DOHH2 (cell line): Measurements from ENCODE around the gene HHLA2.

Source experiments
- H3F3A ChIP-seq: fragments of 200-600 bp; sonication (generic), shearing (Covaris generic); 2 replicates; pipeline ENCODE4 v1.6.0; 2016; ENCODE audit warnings: antibody characterized with exemption, mild to moderate bottlenecking; ENCODE audit not compliant: control insufficient read depth, insufficient read depth
- H3K27ac ChIP-seq: fragments of 200-600 bp; sonication (generic); 2 replicates; pipeline ENCODE4 v1.5.1; 2014; ENCODE audit warnings: low read depth, mild to moderate bottlenecking, low read length, moderate library complexity
- H3K27me3 ChIP-seq: fragments of 200-600 bp; sonication (generic); 2 replicates; pipeline ENCODE4 v1.6.1; 2014; ENCODE audit warnings: mild to moderate bottlenecking, low read length, mixed read lengths; ENCODE audit not compliant: control insufficient read depth
- H3K36me3 ChIP-seq: fragments of 200-600 bp; sonication (generic); 2 replicates; pipeline ENCODE4 v1.6.1; 2014; ENCODE audit warnings: mild to moderate bottlenecking, low read length, moderate library complexity, mixed read lengths; ENCODE audit not compliant: control insufficient read depth
- H3K4me1 ChIP-seq: fragments of 200-600 bp; sonication (generic); 2 replicates; pipeline ENCODE4 v1.6.1; 2014; ENCODE audit warnings: mild to moderate bottlenecking, low read length, mixed read lengths; ENCODE audit not compliant: control insufficient read depth
- H3K4me2 ChIP-seq: fragments of 200-600 bp; sonication (generic); 2 replicates; pipeline ENCODE4 v1.6.0; 2014; ENCODE audit warnings: mild to moderate bottlenecking, low read length, moderate library complexity
- H3K4me3 ChIP-seq: fragments of 200-600 bp; sonication (generic); 2 replicates; pipeline ENCODE4 v1.5.1; 2014; ENCODE audit warnings: mild to moderate bottlenecking, low read length, mixed read lengths
- H3K79me2 ChIP-seq: fragments of 200-600 bp; sonication (generic); 2 replicates; pipeline ENCODE4 v1.6.1; 2014; ENCODE audit warnings: mild to moderate bottlenecking, low read length, mixed read lengths; ENCODE audit not compliant: control insufficient read depth
- H3K9me2 ChIP-seq: fragments of 200-600 bp; sonication (generic); replicated peaks from 2 replicates; pipeline ENCODE4 v1.6.1; 2014; ENCODE audit warnings: mild to moderate bottlenecking, low read length, mixed read lengths; ENCODE audit not compliant: control insufficient read depth
- H3K9me3 ChIP-seq: fragments of 200-600 bp; sonication (generic); 2 replicates; pipeline ENCODE4 v1.6.1; 2014; ENCODE audit warnings: antibody characterized with exemption, low read length, mixed read lengths; ENCODE audit not compliant: control insufficient read depth, insufficient read depth
- H4K20me1 ChIP-seq: fragments of 200-600 bp; sonication (generic); 2 replicates; pipeline ENCODE4 v1.6.0; 2014; ENCODE audit warnings: low read depth, mild to moderate bottlenecking, antibody characterized with exemption, low read length, moderate library complexity; ENCODE audit not compliant: control insufficient read depth, insufficient read depth
- EZH2phosphoT487 ChIP-seq: fragments of 200-600 bp; sonication (generic); IDR thresholded peaks from 2 replicates; pipeline ENCODE4 v1.6.1; 2017; ENCODE audit warnings: borderline replicate concordance, mild to moderate bottlenecking, antibody characterized with exemption, low read length, moderate library complexity, mixed read lengths
- TF ChIP-seq, protein P1 (sequence below): fragments of 200-600 bp; sonication (generic); IDR thresholded peaks from one replicate; pipeline ENCODE4 v1.5.1; 2014; ENCODE audit warnings: antibody characterized with exemption, mild to moderate bottlenecking, low read depth, low read length; ENCODE audit not compliant: poor library complexity, severe bottlenecking

Gene HHLA2

DNA sequence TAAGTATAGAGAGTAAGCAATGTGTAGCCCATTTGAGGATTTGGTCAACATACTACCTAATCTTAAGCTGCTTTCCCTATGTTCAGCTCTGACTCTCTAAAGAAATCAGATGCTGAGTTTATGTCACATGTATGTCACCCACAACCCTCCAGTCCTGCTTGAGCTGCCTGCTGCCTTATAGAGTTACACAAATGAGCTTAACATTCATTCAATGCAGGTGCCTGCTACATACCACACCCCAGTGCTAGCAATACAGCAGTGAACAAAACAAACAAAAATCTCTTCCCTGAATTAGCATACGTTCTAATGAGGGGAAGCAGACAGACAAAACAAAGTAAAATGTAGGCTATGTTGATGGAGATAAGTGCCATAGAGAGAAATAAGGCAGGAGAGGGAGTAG is 93.0 kb downstream of the HHLA2 start:
- Histone ChIP-seq H3K79me2 (no peaks in the 10 kb centered on the region), H3K27me3 (peaks cover 5% of the 10 kb centered on the region), H3K4me1 (no peaks in the 10 kb centered on the region), H3K9me3 (no peaks in the 10 kb centered on the region), H4K20me1 (no peaks in the 10 kb centered on the region), H3K4me2 (no peak overlapping the region), H3K4me3 (no peak overlapping the region), H3F3A (no peaks in the 10 kb centered on the region), H3K9me2 (no peaks in the 10 kb centered on the region), H3K27ac (no peak overlapping the region), H3K36me3 (no peaks in the 10 kb centered on the region)
- no peak for TF ChIP-seq EZH2phosphoT487
- TF ChIP-seq, protein P1, sequence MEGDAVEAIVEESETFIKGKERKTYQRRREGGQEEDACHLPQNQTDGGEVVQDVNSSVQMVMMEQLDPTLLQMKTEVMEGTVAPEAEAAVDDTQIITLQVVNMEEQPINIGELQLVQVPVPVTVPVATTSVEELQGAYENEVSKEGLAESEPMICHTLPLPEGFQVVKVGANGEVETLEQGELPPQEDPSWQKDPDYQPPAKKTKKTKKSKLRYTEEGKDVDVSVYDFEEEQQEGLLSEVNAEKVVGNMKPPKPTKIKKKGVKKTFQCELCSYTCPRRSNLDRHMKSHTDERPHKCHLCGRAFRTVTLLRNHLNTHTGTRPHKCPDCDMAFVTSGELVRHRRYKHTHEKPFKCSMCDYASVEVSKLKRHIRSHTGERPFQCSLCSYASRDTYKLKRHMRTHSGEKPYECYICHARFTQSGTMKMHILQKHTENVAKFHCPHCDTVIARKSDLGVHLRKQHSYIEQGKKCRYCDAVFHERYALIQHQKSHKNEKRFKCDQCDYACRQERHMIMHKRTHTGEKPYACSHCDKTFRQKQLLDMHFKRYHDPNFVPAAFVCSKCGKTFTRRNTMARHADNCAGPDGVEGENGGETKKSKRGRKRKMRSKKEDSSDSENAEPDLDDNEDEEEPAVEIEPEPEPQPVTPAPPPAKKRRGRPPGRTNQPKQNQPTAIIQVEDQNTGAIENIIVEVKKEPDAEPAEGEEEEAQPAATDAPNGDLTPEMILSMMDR, result no peak

DNA sequence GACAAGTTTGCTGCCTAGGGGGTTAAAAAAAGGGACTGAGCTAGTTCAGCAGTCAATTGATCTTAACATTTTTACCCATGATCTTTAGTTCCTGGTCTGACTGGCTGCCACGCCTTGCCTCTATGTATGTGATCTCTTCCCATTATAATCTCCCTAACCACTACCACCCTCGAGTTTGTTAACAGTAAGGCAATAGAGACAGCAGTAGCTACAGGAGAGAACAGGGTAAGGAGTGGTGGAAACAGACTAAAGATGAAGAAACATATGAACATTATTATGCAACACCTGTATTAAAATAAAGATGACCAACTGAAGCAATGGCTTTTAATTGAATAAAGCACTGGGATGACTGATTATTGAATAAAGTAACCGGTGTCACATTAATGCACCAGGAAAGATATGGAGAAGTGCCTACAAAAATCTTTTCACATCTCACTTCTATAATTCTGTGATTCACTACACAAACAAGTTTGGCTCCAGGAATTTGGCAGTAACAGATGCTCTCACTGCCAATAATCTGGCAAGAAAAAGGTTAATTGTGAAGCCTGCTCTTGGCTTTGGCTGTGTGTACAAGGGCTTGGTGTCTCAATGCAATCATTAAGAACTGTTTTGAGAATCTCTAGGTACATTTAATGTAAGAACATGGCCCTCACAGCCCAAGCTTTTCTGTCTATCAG is 95.7 kb downstream of the HHLA2 start:
- no peaks in the 10 kb centered on the region for H3F3A ChIP-seq
- no peaks in the 10 kb centered on the region for H3K9me3 ChIP-seq
- peaks cover 5% of the 10 kb centered on the region for H3K27me3 ChIP-seq
- TF ChIP-seq EZH2phosphoT487, result no peak
- TF ChIP-seq, protein P1, result no peak
- H3K4me2 ChIP-seq, result no peak overlapping the region
- no peak overlapping the region for H3K27ac ChIP-seq
- no peaks in the 10 kb centered on the region for H4K20me1 ChIP-seq
- no peaks in the 10 kb centered on the region for H3K4me1 ChIP-seq
- H3K9me2 ChIP-seq, result no peaks in the 10 kb centered on the region
- H3K36me3 ChIP-seq, result no peaks in the 10 kb centered on the region
- H3K4me3 ChIP-seq, result no peak overlapping the region
- H3K79me2 ChIP-seq, result no peaks in the 10 kb centered on the region

DNA sequence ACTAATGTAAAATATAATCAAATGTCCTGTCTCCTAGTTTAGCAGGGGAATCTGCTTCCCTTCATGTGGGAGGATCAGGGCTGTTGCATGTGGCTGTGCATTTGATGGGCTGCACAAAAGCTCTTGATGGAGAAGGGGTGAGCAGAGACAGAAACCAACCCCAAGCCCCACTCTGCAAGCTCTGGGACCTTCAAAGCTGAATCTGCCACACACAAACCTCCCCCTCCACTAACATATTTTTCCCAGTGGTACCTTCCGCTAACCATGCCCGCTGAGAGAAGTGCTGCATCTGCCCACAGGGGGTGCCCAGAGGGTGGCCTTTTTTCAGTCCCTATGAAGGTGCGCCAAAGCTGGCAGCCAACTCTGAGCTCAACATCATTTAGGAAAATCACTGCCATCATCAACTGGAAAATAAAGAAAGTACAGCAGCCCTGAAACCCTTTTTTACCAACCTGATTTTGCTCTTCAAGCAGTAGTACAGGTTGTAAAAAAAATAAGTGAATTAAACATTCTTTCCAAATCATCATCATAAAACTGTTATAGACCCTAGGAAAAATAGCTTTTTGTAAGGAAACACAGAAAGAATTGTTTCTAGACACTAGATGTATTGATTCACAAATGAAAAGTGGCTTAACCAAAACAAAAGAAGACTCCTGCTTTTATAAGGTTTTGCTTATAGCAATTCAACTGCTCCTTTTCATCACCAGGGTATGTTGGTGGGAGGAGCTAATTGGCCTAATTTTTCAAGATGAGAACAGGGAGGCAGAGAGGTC is 97.0 kb downstream of the HHLA2 start:
- Histone ChIP-seq H3K4me1 (no peaks in the 10 kb centered on the region), H3K4me3 (no peak overlapping the region), H3K27me3 (peaks cover 5% of the 10 kb centered on the region), H3K36me3 (no peaks in the 10 kb centered on the region), H3K79me2 (no peaks in the 10 kb centered on the region), H4K20me1 (no peaks in the 10 kb centered on the region), H3K9me2 (no peaks in the 10 kb centered on the region), H3F3A (no peaks in the 10 kb centered on the region), H3K27ac (no peak overlapping the region), H3K4me2 (no peak overlapping the region), H3K9me3 (no peaks in the 10 kb centered on the region)
- TF ChIP-seq, protein P1, result no peak
- TF ChIP-seq EZH2phosphoT487, result no peak
